K562 (cell line): ENCODE measurements around the gene FAM186B. TPM values are rescaled to one million over a fixed set of nuclear protein-coding genes. Genes with fewer than 3 reads are reported as not detected.

Experiments
- ATAC-seq: fragments of 200-7000 bp; cut with Tn5 transposase; 3 replicates; pipeline ENCODE4 v1.9.1; 2020; ENCODE audit warnings: moderate library complexity
- BruUV-seq: library from RNA; stranded (reverse); fragments of 400-500 nt; replicated peaks from 2 replicates; lab custom pipeline; 2021; lab: Mats Ljungman, UMichigan
- CTCF ChIA-PET: fragments of 300-600 bp; formaldehyde crosslinking; extraction: SDS; loops from one replicate; lab custom pipeline; 2021; ENCODE audit warnings: low intra/inter-chr PET ratio; lab: Yijun Ruan, JAX
- POLR2A ChIA-PET: fragments of 300-600, 350-650 bp; sonication (Branson Sonifier 250); formaldehyde crosslinking; extraction: SDS; loops from one replicate; lab custom pipeline; 2021; ENCODE audit warnings: antibody characterized with exemption, inconsistent platforms; lab: Yijun Ruan, JAX
- DNase-seq, 4 experiments: peaks; one replicate each; pipeline versions ENCODE4 v3.0.0 to v3.0.0-alpha.2; 2011 to 2018; ENCODE audit warnings: low spot score in 3 of 4, mixed read lengths in 3 of 4; ENCODE audit errors: extremely low read depth in 1 of 4
- FAIRE-seq: peaks from 2 replicates; lab custom pipeline; 2011; peaks lifted over from hg19 to GRCh38; lab: Jason Lieb, UNC
- H2AFZ ChIP-seq: 2 replicates; pipeline ENCODE4 v1.6.0; 2011; ENCODE audit warnings: low read depth, low read length, control low read depth, inconsistent platforms
- H3K27ac ChIP-seq: fragments of 200-600 bp; 3 replicates; pipeline ENCODE4 v1.8.0; 2011; ENCODE audit warnings: low read depth, mild to moderate bottlenecking, control low read depth, inconsistent platforms, low read length, moderate library complexity, mixed read lengths; ENCODE audit errors: extremely low read depth
- H3K27me3 ChIP-seq, 2 experiments: fragments of 300-600 bp in 1 of 2; 2 replicates in 1 of 2; 3 replicates in 1 of 2; pipeline versions ENCODE4 v1.6.0 to v1.8.0; 2011; ENCODE audit warnings: inconsistent platforms in 2 of 2, low read length in 2 of 2, mild to moderate bottlenecking in 1 of 2, mixed read lengths in 1 of 2, moderate library complexity in 1 of 2; ENCODE audit not compliant: control insufficient read depth in 2 of 2, insufficient read depth in 2 of 2
- H3K36me3 ChIP-seq: fragments of 300-600 bp; 3 replicates; pipeline ENCODE4 v1.8.0; 2011; ENCODE audit warnings: mild to moderate bottlenecking, low read length, inconsistent platforms; ENCODE audit not compliant: control insufficient read depth, insufficient read depth
- H3K4me1 ChIP-seq, 2 experiments: fragments of 200-600 bp in 1 of 2; replicated peaks in 1 of 2; 2 replicates in 1 of 2; 3 replicates in 1 of 2; pipeline versions ENCODE4 v1.5.1 to v1.8.0; 2011; ENCODE audit warnings: inconsistent platforms in 2 of 2, low read length in 2 of 2, mild to moderate bottlenecking in 1 of 2, mixed read lengths in 1 of 2, moderate library complexity in 1 of 2; ENCODE audit not compliant: control insufficient read depth in 2 of 2, insufficient read depth in 2 of 2
- H3K4me2 ChIP-seq: 2 replicates; pipeline ENCODE4 v1.6.1; 2011; ENCODE audit warnings: low read length, control low read depth, inconsistent platforms, mixed read lengths; ENCODE audit not compliant: insufficient read depth
- H3K4me3 ChIP-seq: fragments of 200-600 bp; sonication (generic), shearing (Covaris generic); 2 replicates; pipeline ENCODE4 v1.5.1; 2016; ENCODE audit warnings: control low read depth, inconsistent platforms
- H3K79me2 ChIP-seq: fragments of 200-600 bp; 3 replicates; pipeline ENCODE4 v1.8.0; 2011; ENCODE audit warnings: low read length, inconsistent platforms; ENCODE audit not compliant: control insufficient read depth, insufficient read depth
- H3K9ac ChIP-seq, 2 experiments: 2 replicates each; pipeline versions ENCODE4 v1.6.0 to v1.6.1; 2011; ENCODE audit warnings: low read depth in 2 of 2, low read length in 2 of 2, control low read depth in 1 of 2, inconsistent platforms in 1 of 2, mild to moderate bottlenecking in 1 of 2, mixed read lengths in 1 of 2; ENCODE audit not compliant: insufficient read depth in 1 of 2
- H3K9me1 ChIP-seq: one replicate; pipeline ENCODE4 v1.6.0; 2011; ENCODE audit warnings: inconsistent platforms, mild to moderate bottlenecking, low read length, moderate library complexity; ENCODE audit not compliant: control insufficient read depth, insufficient read depth
- H3K9me3 ChIP-seq: replicated peaks from 2 replicates; pipeline ENCODE4 v1.5.1; 2011; ENCODE audit warnings: low read depth, low read length, inconsistent platforms; ENCODE audit not compliant: control insufficient read depth, insufficient read depth
- H4K20me1 ChIP-seq: replicated peaks from 2 replicates; pipeline ENCODE4 v1.6.1; 2011; ENCODE audit warnings: low read length, inconsistent platforms, mixed read lengths; ENCODE audit not compliant: control insufficient read depth, insufficient read depth
- ASH1L ChIP-seq: fragments of 450-650 bp; IDR thresholded peaks from 2 replicates; pipeline ENCODE4 v1.6.1; 2018; ENCODE audit warnings: borderline replicate concordance, mild to moderate bottlenecking, low read depth; ENCODE audit not compliant: partially characterized antibody
- POLR2G ChIP-seq: fragments of 200-400 bp; formaldehyde crosslinking; IDR thresholded peaks from 2 replicates; pipeline ENCODE4 v1.6.1; 2017; ENCODE audit warnings: low read depth, mild to moderate bottlenecking, antibody characterized with exemption, low read length, moderate library complexity
- ZFP36 ChIP-seq: fragments of 150-350 bp; IDR thresholded peaks from 2 replicates; pipeline ENCODE4 v1.6.1; 2018; ENCODE audit warnings: low read length, low read depth; ENCODE audit not compliant: partially characterized antibody
- WGBS: fragments of 100-300 bp; shearing (Covaris generic); methylation state at CpG from one replicate; pipeline ENCODE4 v1.1.6; 2016; ENCODE audit warnings: low coverage, mixed read lengths; ENCODE audit not compliant: insufficient coverage; ENCODE audit errors: missing lambda C conversion rate; 5-methylcytosine and 5-hydroxymethylcytosine counted together
- in situ Hi-C: fragments of 300-500 bp; cut with MboI; formaldehyde crosslinking; loops from 4 replicates; pipeline ENCODE4 v1.15.0; 2018; ENCODE audit warnings: inconsistent platforms, mixed read lengths
- intact Hi-C: fragments of 100-400 bp; cut with micrococcal nuclease; formaldehyde crosslinking; loops from 2 replicates; pipeline ENCODE4 v1.14.2; 2022
- polyA plus RNA-seq, 8 experiments: library from polyadenylated mRNA; depleted of rRNA in 4 of 8; stranded (reverse) in 5 of 8; unstranded in 3 of 8; fragments of >200 nt; fragmentation: Nextera tagmentation in 2 of 8; fragmentation: Illumina TruSeq in 1 of 8; extraction: Ambion mirVana in 2 of 8; extraction: Trizol in 1 of 8; gene quantifications; 2 replicates each; pipeline versions ENCODE4 v1.2.1 to v1.2.3, GENCODE V29; 2011 to 2014; ENCODE audit warnings: inconsistent platforms in 1 of 8, missing spikeins in 1 of 8
- total RNA-seq, 7 experiments: library from RNA; depleted of rRNA in 6 of 7; stranded (reverse); fragments of >200 nt in 6 of 7; fragmentation: Illumina TruSeq in 2 of 7; extraction: Trizol in 2 of 7; gene quantifications; 2 replicates each; pipeline versions ENCODE4 v1.2.1 to v1.2.3, GENCODE V29; 2011 to 2021; ENCODE audit warnings: low replicate concordance in 1 of 7

FAM186B gene
- total and polyA plus RNA-seq, 9 of the 15 experiments (the other 6 are each of a cell fraction or from before 2014, with no cell fraction given): 0.07 to 0.42 (median 0.15) TPM

DNA sequence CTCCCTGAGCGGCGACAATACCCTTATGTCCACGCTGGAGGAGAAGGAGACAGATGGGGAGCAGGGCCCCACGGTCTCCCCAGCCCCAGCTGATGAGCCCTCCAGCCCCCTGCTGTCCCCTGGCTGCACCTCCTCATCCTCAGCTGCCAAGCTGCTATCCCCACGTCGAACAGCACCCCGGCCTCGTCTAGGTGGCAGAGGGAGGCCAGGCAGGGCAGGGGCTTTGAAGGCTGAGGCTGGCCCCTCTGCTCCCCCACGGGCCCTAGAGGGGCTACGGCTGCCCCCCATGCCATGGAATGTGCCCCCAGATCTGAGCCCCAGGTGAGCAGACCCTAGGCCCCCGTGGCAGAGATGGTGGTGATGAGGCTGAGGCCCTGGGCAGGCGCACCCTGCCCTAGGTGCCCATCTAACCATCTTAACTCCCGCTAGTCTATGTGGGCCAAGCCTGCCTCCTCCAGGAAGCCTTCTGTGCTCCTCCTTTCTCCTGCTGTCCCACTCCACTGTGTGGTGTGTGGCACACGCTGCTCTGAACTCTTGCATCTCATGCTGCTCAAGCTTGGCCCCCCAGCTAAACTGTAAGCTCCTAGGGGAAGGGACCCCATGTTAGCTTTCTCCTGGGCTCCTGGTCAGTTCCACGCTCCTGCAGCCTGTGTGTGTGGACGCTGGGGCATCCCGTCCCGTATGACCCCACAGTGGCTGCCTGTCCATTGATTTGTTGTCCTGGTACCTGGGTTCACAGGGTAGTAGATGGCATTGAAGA, 49.6 kb downstream of the FAM186B start:
- peaks cover 0 to 23% of the 10 kb centered on the region in 2 experiments; a peak in 4 of 5 replicates for H3K27me3 ChIP-seq
- in situ Hi-C loops (no loop called here), intact Hi-C loops (no loop called here)
- H3K9ac ChIP-seq: 0 out of 4 replicates have a peak overlapping the region, but pooled peaks of 1 of the 2 experiments have one; percentile 4
- H3K4me2 ChIP-seq: no peak overlapping the region
- FAIRE-seq (no peak), ATAC-seq (no peak), DNase-seq (no peak)
- ChIA-PET CTCF (no interaction called here), POLR2A (interaction anchor here (0.6 to 1.9 kb wide), 6 partner anchors 9 to 189 kb away, joined by 3 to 8 read pairs (median 4); partner anchors contain the start of gene SPATS2)
- H3K36me3 ChIP-seq: peaks cover 39% of the 10 kb centered on the region; the same call in 2 of the 3 replicates
- H3K4me3 ChIP-seq: no peak overlapping the region
- 70% methylated on average over 18 of the region's 18 CpGs for WGBS
- H3K9me3 ChIP-seq: no peaks in the 10 kb centered on the region
- H3K9me1 ChIP-seq: no peaks in the 10 kb centered on the region
- no peak overlapping the region for H2AFZ ChIP-seq
- no peaks in the 10 kb centered on the region for H3K79me2 ChIP-seq
- H3K27ac ChIP-seq: no peak overlapping the region
- 0 out of 2 replicates have a peak, but pooled peaks cover 3% of the 10 kb centered on the region for H4K20me1 ChIP-seq
- BruUV-seq: no TSS peak
- TF ChIP-seq ASH1L (no peak), POLR2G (peak; percentile 66), ZFP36 (peak; percentile 89)
- H3K4me1 ChIP-seq: peaks cover 0 to 20% of the 10 kb centered on the region in 2 experiments; a peak in 2 of 5 replicates
